Measurements from ENCODE around the gene LMO2. TPM values are rescaled to one million over a fixed set of nuclear protein-coding genes. Genes with fewer than 3 reads are reported as not detected.

LMO2 gene
- total RNA-seq, 6 donors from 2014 or later = 7.3 to 58.5 (median 34.1) TPM

DNA sequence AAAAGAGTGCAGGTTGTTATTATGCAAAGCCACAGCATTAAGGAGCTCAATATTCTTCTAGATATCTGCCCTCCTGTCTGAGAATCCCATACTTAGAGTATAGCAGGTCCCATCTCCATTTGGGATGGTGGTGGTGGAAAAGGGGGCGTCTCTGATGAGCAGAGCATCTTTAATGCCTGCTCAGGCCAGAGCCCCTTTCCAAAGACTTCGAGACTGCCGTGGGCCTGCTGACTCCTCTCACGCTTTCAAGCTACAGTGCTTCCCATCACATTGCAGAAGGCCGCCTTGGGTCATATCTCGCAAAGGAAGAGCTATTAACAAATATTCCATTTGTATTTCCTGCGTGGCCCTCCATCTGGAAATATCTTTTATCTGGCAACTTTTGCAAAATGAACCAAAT, 10.9 kb downstream of the LMO2 start:
- no peaks in the 10 kb centered on the region for H3K36me3 ChIP-seq
- no peaks in the 10 kb centered on the region for H3K27me3 ChIP-seq
- DNase-seq (no peak), ATAC-seq (ENCODE audit: low FRiP score in 2 of 2) (no peak)
- no peaks in the 10 kb centered on the region for H3K9me3 ChIP-seq
- WGBS, 2 donors = 64 to 69% methylated on average over 7 of the region's 7 CpGs
- TF ChIP-seq EP300 (IDR thresholded peaks at IDR 0.05) (no peak), POLR2A (IDR thresholded peaks at IDR 0.05) (no peak), POLR2AphosphoS5 (IDR thresholded peaks at IDR 0.05) (no peak)
- TF ChIP-seq, protein P1, sequence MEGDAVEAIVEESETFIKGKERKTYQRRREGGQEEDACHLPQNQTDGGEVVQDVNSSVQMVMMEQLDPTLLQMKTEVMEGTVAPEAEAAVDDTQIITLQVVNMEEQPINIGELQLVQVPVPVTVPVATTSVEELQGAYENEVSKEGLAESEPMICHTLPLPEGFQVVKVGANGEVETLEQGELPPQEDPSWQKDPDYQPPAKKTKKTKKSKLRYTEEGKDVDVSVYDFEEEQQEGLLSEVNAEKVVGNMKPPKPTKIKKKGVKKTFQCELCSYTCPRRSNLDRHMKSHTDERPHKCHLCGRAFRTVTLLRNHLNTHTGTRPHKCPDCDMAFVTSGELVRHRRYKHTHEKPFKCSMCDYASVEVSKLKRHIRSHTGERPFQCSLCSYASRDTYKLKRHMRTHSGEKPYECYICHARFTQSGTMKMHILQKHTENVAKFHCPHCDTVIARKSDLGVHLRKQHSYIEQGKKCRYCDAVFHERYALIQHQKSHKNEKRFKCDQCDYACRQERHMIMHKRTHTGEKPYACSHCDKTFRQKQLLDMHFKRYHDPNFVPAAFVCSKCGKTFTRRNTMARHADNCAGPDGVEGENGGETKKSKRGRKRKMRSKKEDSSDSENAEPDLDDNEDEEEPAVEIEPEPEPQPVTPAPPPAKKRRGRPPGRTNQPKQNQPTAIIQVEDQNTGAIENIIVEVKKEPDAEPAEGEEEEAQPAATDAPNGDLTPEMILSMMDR (IDR thresholded peaks at IDR 0.05) = no peak
- no peak overlapping the region for H3K4me3 ChIP-seq
- peaks cover 0 to 5% (median 2%) of the 10 kb centered on the region in 4 donors for H3K4me1 ChIP-seq
- no peak overlapping the region for H3K27ac ChIP-seq

GRCh38 chr11:33879375-33879774, 12.5 kb downstream of the LMO2 start:
- WGBS, 2 donors = 81 to 98% methylated on average over 9 of the region's 9 CpGs
- H3K4me3 ChIP-seq = no peak overlapping the region
- no peak for ATAC-seq (ENCODE audit: low FRiP score in 2 of 2)
- peaks cover 0 to 13% (median 8%) of the 10 kb centered on the region in 4 donors for H3K4me1 ChIP-seq
- no peak overlapping the region for H3K27ac ChIP-seq
- H3K27me3 ChIP-seq = no peaks in the 10 kb centered on the region
- H3K9me3 ChIP-seq = no peaks in the 10 kb centered on the region
- no peak for DNase-seq
- TF ChIP-seq EP300 (IDR thresholded peaks at IDR 0.05) (no peak), POLR2AphosphoS5 (IDR thresholded peaks at IDR 0.05) (no peak), POLR2A (IDR thresholded peaks at IDR 0.05) (no peak)
- TF ChIP-seq, protein P1 (IDR thresholded peaks at IDR 0.05) = no peak
- no peaks in the 10 kb centered on the region for H3K36me3 ChIP-seq

DNA sequence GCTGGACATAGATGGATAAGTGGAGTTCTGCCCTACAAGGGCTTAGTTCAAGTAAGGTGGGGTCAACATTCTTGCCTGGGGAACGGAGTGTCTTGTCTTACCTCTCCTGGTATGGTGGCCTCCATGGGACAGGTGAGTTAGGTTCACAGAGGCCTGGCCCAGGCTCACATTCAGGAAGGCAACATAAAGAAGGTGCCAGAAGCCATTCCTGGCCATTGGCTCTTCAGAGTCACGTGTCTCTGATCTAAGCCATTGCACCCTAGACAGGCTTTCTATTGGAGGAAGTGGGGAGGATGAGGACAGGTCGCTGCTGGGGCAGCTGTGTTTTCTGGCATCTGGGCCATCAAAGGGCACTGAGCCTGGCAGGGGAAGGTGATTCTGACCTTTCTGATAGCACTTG, 14.8 kb downstream of the LMO2 start:
- ATAC-seq (ENCODE audit: low FRiP score in 2 of 2) = no peak
- H3K36me3 ChIP-seq = no peaks in the 10 kb centered on the region
- H3K4me3 ChIP-seq = no peak overlapping the region
- H3K27ac ChIP-seq = no peak overlapping the region
- no peak for DNase-seq
- H3K27me3 ChIP-seq = no peaks in the 10 kb centered on the region
- WGBS, 2 donors = 73 to 76% methylated on average over 3 of the region's 3 CpGs
- TF ChIP-seq POLR2AphosphoS5 (IDR thresholded peaks at IDR 0.05) (no peak), EP300 (IDR thresholded peaks at IDR 0.05) (no peak), POLR2A (IDR thresholded peaks at IDR 0.05) (no peak)
- TF ChIP-seq, protein P1 (IDR thresholded peaks at IDR 0.05) = no peak
- no peaks in the 10 kb centered on the region for H3K9me3 ChIP-seq
- H3K4me1 ChIP-seq = peaks cover 6 to 22% (median 11%) of the 10 kb centered on the region in 4 donors

- ATAC-seq (ENCODE audit: low FRiP score in 2 of 2) = no peak
- WGBS, 2 donors = 92 to 94% methylated on average over 2 of the region's 2 CpGs
- TF ChIP-seq EP300 (IDR thresholded peaks at IDR 0.05) (no peak), POLR2A (IDR thresholded peaks at IDR 0.05) (no peak), POLR2AphosphoS5 (IDR thresholded peaks at IDR 0.05) (no peak)
- TF ChIP-seq, protein P1 (IDR thresholded peaks at IDR 0.05) = no peak
These were observed 16.1 kb downstream of the LMO2 start for GRCh38 chr11:33875621-33876294.

More at GRCh38 chr11:33875621-33876294, 16.1 kb downstream of the LMO2 start:
- Histone ChIP-seq H3K27ac (no peak overlapping the region), H3K4me1 (peaks cover 7 to 23% (median 18%) of the 10 kb centered on the region in 4 donors), H3K36me3 (no peaks in the 10 kb centered on the region), H3K27me3 (no peaks in the 10 kb centered on the region), H3K9me3 (no peaks in the 10 kb centered on the region), H3K4me3 (no peak overlapping the region)
- no peak for DNase-seq
